ENCODE measurements around the gene NSUN7.
A peak's percentile ranks its signal among the peaks of the same experiment; 100 is the strongest.

NSUN7 gene

GRCh38 chr4:40718586-40718985 lies 31.2 kb upstream of the NSUN7 start:
- no peak for TF ChIP-seq CTCF (IDR thresholded peaks at IDR 0.05; ENCODE audit: extremely low read depth, missing control alignments)
- no peak for DNase-seq (ENCODE audit: low spot score)

GRCh38 chr4:40719008-40719623 lies 30.6 kb upstream of the NSUN7 start:
- TF ChIP-seq CTCF (IDR thresholded peaks at IDR 0.05; ENCODE audit: extremely low read depth, missing control alignments) = peak; percentile 71
- DNase-seq (ENCODE audit: low spot score) = peak; percentile 66

GRCh38 chr4:40720351-40720750 lies 29.4 kb upstream of the NSUN7 start:
- no peak for DNase-seq (ENCODE audit: low spot score)
- TF ChIP-seq CTCF (IDR thresholded peaks at IDR 0.05; ENCODE audit: extremely low read depth, missing control alignments) = no peak

GRCh38 chr4:40720916-40721315 lies 28.8 kb upstream of the NSUN7 start:
- DNase-seq (ENCODE audit: low spot score) = no peak

GRCh38 chr4:40721730-40722171 lies 28.0 kb upstream of the NSUN7 start:
- TF ChIP-seq CTCF (IDR thresholded peaks at IDR 0.05; ENCODE audit: extremely low read depth, missing control alignments) = no peak
- peak; percentile 17 for DNase-seq (ENCODE audit: low spot score)

More at GRCh38 chr4:40720916-40721315, 28.8 kb upstream of the NSUN7 start:
- TF ChIP-seq CTCF (IDR thresholded peaks at IDR 0.05; ENCODE audit: extremely low read depth, missing control alignments) = no peak

- DNase-seq (ENCODE audit: low spot score) = peak; percentile 39
- TF ChIP-seq CTCF (IDR thresholded peaks at IDR 0.05; ENCODE audit: extremely low read depth, missing control alignments) = no peak
Observed at GRCh38 chr4:40722576-40723161, 27.1 kb upstream of the NSUN7 start.

GRCh38 chr4:40723728-40724127 lies 26.0 kb upstream of the NSUN7 start:
- no peak for DNase-seq (ENCODE audit: low spot score)
- TF ChIP-seq CTCF (IDR thresholded peaks at IDR 0.05; ENCODE audit: extremely low read depth, missing control alignments) = no peak

Data from GM20000 (cell line).